Central memory CD4-positive, alpha-beta T cell (primary cell): ENCODE results near the gene SLC52A3.
"Not testable (repeated sequence)": the region's sequence is repeated elsewhere in the genome, so short reads cannot be mapped to it uniquely, and the experiment has no call there.

ENCODE experiments used
- DNase-seq: peaks from one replicate; pipeline ENCODE4 v3.0.0; 2022

SLC52A3 gene

DNA sequence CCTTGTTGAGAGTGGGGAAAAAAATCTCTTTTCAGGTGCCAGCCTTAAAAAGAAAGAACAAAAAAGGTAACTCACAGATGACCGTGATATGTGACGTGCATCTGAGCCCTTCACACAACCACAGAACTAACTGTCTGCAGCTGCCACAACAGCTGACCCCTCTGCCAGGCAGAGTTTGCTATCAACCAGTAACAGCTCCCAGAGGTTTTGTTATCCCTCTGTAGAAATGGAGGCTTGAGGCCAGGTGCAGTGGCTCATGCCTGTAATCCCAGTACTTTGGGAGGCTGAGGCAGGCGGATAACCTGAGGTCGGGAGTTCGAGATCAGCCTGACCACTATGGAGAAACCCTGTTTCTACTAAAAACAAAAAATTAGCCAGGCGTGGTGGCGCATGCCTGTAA, 42.8 kb downstream of the SLC52A3 start:
- no peak for DNase-seq

GRCh38 chr20:724797-725196, 43.5 kb downstream of the SLC52A3 start:
- DNase-seq: not testable (repeated sequence)

DNA sequence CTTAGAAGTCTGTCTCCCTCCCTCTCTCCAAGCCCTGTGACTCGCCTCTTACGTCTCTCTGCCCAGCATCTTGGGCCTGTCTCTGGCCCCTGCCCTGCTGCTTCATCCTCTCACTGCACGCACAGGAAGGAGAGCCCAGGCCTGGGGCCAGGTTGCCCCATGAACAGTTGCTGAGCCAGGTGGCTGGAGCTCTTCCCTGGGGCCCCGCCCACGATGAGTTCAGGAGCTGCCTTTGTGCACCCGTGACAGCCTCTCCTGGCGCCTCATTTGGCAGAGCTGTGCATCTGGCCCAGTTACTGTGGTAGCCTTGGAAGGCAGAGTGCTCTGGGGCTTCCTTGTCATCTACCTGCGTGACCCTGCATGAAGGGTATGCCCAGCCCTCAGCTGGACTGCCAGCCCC, 44.5 kb downstream of the SLC52A3 start:
- no peak for DNase-seq

DNA sequence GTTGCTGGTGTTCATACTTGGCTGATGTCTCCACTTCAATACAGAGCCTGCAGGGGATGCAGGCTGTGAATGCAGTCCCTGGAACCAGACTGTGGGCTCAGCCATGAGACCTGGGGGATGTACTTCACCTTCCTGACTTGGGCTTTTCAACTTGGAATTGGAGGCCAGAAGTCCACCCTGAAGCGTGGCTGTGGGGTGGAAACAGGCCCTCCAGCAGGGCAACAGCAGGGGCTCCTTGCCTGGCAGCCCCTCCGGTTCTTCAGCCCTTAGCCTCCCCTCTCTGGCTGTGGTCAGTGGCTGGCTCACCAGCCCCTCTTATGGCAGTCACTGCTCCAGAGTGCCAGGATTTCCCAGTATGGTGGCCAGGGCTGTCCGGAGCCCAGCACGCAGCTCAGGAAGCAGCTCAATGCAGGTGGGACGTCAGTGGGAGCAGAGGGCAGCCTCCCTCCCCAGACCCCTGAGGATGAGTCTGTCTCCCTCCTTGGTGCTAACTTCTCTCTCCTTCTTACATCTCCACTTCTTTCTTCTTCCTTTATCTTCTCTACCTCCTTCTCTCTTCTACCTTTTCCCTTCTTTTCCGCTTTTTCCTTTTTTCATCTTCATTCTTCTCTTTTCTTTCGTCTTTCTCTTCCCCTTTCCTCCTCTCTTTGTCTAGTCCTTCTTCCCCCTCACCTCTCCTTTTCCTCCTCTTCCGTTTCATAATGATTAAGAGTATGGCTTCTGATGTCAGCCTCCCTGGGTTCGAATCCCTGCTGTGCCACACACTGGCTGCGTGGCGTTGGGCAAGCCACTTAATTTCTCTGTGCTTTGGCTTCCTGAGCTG, 45.3 kb downstream of the SLC52A3 start:
- DNase-seq: no peak

DNA sequence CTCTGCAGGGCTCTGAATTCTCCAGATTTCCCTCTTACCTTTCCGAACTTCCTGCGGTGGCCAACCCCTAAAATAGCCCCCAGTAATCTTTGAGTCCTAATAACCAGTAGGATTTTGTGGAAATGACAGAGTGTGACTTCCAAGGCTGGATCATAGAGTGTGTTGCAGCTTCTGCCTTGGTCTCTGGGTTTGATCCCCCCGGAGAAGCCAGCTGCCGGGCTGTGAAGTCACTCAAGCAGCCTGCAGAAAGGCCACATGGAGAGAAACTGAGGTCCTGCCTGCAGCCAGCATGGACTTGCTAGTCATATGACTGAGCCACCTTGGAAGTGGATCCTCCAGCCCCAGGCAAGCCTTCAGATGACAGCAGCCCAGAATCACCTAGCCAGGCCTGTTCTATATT, 46.4 kb downstream of the SLC52A3 start:
- no peak for DNase-seq

- no peak for DNase-seq
These were observed 48.5 kb downstream of the SLC52A3 start for GRCh38 chr20:719816-720215.

- DNase-seq: no peak
These were observed 49.2 kb downstream of the SLC52A3 start for GRCh38 chr20:719068-719467.

DNA sequence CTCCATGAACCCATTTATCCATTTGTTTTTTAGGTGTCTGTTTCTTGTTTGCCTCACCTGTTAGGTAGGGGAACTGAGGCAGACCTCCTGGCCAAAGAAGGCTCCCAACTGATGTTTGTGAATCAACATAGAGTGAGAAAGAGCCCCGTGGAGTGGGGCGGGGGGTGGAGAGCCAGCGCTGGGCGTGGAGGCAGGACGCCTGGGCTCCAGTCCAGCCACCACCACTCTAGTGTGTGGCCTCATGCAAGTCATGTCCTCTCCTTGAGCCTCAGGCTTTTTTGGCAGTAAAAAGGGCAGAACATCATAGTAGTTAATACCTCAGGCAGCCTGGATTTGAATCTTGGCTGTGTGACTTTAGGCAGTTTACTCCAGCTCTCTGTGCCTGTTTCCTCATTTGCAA, 50.5 kb downstream of the SLC52A3 start:
- no peak for DNase-seq

- no peak for DNase-seq
These were observed 51.0 kb downstream of the SLC52A3 start for GRCh38 chr20:717271-717670.

DNA sequence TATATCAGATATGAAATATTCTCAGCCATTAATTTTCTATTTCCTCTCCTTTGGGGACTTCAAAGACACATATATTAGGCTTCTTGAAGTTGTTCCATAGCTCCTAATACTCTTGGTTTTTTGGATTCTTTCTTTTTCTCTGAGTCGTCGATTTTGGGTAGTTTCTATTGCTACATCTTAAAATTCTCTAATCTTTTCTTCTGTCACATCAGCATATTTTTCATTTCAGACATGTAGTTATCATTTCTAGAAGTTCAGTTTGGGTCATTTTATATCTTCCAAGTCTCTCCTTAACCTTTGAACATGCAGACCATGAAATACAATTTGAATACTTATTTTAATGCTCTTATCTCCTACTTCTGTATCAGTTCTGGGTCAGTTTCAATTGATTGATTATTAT, 53.8 kb downstream of the SLC52A3 start:
- no peak for DNase-seq

DNA sequence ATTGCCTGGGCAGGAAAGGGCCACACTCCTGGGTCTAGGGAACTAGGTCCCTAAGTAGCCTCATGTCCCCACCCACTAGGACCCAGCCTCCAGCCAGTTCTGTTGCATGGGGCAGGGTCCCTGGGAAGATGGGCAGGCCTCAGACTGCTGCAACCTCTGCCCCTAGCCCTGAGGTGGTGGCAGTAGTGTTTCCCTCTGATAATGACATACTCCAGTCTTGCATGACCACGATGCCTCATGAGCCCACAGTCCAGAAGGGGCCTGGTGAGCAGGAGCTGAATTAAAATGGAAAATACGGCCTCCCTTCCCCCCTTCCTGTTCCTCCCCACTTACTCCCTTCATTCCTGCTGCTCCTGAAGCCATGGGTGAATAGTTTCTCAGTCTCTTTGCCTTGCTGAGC, 56.7 kb downstream of the SLC52A3 start:
- DNase-seq: no peak

DNA sequence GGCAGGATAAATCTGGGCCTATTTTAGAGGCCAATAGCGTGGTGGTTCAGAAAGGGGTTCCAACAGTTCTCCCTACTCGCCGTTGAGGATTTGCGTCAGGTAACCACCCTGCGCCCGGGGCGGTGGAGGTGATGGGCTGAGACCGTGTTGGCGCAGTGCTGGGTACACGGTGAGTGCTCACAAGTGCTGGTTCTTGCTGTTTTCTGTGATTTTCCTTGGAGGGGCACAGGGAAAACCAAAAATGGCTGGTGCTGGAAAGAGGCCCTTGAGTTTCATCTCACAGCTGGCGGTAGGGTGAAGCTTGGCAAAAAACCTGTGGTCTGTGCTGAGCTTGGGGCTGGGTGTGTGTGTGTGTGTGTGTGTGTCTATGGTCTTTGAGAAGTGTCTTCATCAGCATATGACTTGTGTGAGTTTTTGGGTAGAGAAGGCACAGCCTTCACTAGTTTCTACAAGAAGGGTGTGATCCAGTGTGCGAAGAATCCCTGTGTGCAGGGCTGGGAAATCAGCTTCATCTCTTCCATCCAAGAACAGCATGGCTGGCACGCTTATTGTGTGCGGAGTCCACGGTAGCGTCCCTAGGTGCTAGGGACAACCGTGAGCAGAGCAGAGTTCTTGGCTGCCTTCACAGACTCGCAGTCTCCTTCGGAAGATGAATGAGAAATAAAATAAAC, 57.4 kb downstream of the SLC52A3 start:
- no peak for DNase-seq
